ENCODE measurements around the gene MACF1. TPM values are rescaled to one million over a fixed set of nuclear protein-coding genes. Genes with fewer than 3 reads are reported as not detected.

MACF1 gene
- total RNA-seq, 1 experiment from 2014 or later = 190 TPM

GRCh38 chr1:39220891-39221870 lies 16.7 kb downstream of the MACF1 start:
- Histone ChIP-seq H2BK120ac (ENCODE audit: low read depth, low read length, poor library complexity, severe bottlenecking) (no peak overlapping the region), H4K91ac (ENCODE audit: insufficient read length, low read depth, low read length) (no peak overlapping the region), H2AFZ (ENCODE audit: low read length) (no peak overlapping the region), H2BK20ac (ENCODE audit: low read depth, low read length, poor library complexity, severe bottlenecking) (no peak overlapping the region), H3K9ac (ENCODE audit: extremely low read depth, insufficient read length, low read length) (no peak overlapping the region), H2BK15ac (ENCODE audit: low read depth, low read length) (no peak overlapping the region), H4K8ac (replicated peaks; ENCODE audit: insufficient read length, low read depth, low read length) (no peak overlapping the region), H4K5ac (ENCODE audit: insufficient read length, low read depth, low read length) (no peak overlapping the region), H2BK12ac (ENCODE audit: insufficient read length, low read depth, low read length) (no peak overlapping the region), H2BK5ac (ENCODE audit: insufficient read length, low read length) (no peak overlapping the region), H3K9me3 (ENCODE audit: control insufficient read depth, low read depth, low read length) (no peaks in the 10 kb centered on the region), H2AK5ac (ENCODE audit: insufficient read length, low read length) (no peak overlapping the region), H3K23ac (ENCODE audit: insufficient read length, low read depth, low read length) (no peak overlapping the region), H3K56ac (ENCODE audit: insufficient read length, low read depth, low read length) (no peak overlapping the region), H3T11ph (ENCODE audit: low read length) (no peak overlapping the region), H3K4ac (ENCODE audit: low read depth, low read length) (no peak overlapping the region), H4K20me1 (ENCODE audit: control insufficient read depth, insufficient read depth, insufficient read length) (no peaks in the 10 kb centered on the region), H3K27ac (ENCODE audit: insufficient read length, low read depth, low read length) (peak overlapping the region; percentile 58), H3K23me2 (ENCODE audit: insufficient read length, low read depth, low read length, poor library complexity, severe bottlenecking) (no peaks in the 10 kb centered on the region), H3K14ac (ENCODE audit: insufficient read depth, low read length) (no peak overlapping the region), H3K4me2 (ENCODE audit: insufficient read depth, insufficient read length, low read length) (peak overlapping the region; percentile 31), H3K4me1 (ENCODE audit: insufficient read depth, low read length) (peaks cover 17% of the 10 kb centered on the region; the same call in 1 of the 2 replicates), H3K27me3 (ENCODE audit: insufficient read depth, low read length) (no peaks in the 10 kb centered on the region), H3K79me2 (ENCODE audit: insufficient read depth, low read length) (peaks cover 24% of the 10 kb centered on the region; the same call in 1 of the 2 replicates), H3K18ac (ENCODE audit: insufficient read length, low read depth, low read length) (no peak overlapping the region), H3K79me1 (ENCODE audit: insufficient read depth, low read depth, low read length, poor library complexity, severe bottlenecking) (peaks cover 3% of the 10 kb centered on the region)
- Mint-ChIP-seq H3K27ac (peak overlapping the region; percentile 5 to 98 (median 60)), H3K4me3 (peak overlapping the region in 1 of 2 experiments; percentile 7; a peak in 2 of 5 replicates), H3K27me3 (ENCODE audit: low read depth) (no peaks in the 10 kb centered on the region), H3K36me3 (ENCODE audit: insufficient read depth in 1 of 3, low read depth in 3 of 3) (no peaks in the 10 kb centered on the region), H3K9me3 (no peaks in the 10 kb centered on the region), H3K4me1 (peaks cover 31 to 34% of the 10 kb centered on the region in 2 experiments)
- WGBS (ENCODE audit: extremely low coverage, insufficient read length, low lambda C conversion rate) = 100% methylated on average over 1 of the region's 10 CpGs
- no peak for DNase-seq
- no peak for TF ChIP-seq CTCF (conservative IDR thresholded peaks at IDR 0.05)
